Stimulated activated CD4-positive, alpha-beta T cell treated with anti-CD3 and anti-CD28 coated beads, TNF-alpha, amount 100 ng/mL, for 4 hours (primary cell): ENCODE results near the gene CDK5RAP2.

ENCODE experiments used
- DNase-seq, 3 experiments: peaks; one replicate each; pipeline ENCODE4 v3.0.0-alpha.2; 2020; ENCODE audit warnings: low read depth in 3 of 3

The CDK5RAP2 gene

GRCh38 chr9:120360046-120360445 lies 219.9 kb downstream of the CDK5RAP2 start:
- no peak for DNase-seq

DNA sequence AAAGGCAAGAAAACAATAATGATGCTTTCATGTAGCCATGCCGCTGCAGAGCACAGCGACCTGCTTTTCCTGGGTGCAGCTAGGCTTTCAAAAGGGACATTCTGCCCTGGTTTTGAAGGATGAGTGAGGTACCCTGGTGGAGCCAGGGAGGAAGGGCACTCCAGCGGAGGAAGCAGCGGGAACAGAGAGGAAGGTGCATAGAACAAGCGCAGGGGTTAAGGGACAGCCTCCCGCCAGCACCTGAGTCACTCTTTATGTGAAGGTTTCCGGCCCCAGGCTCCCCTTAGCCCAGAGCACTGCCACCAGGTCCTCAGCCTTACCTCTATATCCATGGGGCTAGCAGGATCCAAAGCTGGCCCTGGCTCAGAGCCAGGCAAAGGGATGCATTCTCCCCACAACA lies 221.1 kb downstream of the CDK5RAP2 start:
- DNase-seq: no peak

GRCh38 chr9:120353506-120353905 lies 226.5 kb downstream of the CDK5RAP2 start:
- no peak for DNase-seq

- DNase-seq: no peak
These were observed 228.9 kb downstream of the CDK5RAP2 start for GRCh38 chr9:120351106-120351505.

DNA sequence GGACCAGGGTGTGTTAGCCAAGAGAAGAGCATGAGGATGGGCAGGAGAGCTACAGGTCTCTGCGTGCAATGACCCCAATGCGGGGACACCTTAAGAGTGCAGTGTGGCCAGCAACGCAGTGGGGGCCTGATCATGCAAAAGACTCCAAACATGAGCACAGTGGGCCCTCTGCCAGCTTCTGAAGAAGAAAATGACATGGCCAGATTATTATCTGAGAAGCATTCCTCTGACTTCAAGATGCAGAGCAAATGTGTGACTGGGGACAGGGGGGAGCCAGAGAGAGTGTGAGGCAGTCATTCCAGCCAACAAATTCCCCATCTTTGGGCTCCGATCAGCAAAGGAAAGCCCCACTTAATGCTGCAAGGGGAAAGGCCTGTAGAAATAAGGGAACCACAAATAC lies 229.4 kb downstream of the CDK5RAP2 start:
- no peak for DNase-seq

DNA sequence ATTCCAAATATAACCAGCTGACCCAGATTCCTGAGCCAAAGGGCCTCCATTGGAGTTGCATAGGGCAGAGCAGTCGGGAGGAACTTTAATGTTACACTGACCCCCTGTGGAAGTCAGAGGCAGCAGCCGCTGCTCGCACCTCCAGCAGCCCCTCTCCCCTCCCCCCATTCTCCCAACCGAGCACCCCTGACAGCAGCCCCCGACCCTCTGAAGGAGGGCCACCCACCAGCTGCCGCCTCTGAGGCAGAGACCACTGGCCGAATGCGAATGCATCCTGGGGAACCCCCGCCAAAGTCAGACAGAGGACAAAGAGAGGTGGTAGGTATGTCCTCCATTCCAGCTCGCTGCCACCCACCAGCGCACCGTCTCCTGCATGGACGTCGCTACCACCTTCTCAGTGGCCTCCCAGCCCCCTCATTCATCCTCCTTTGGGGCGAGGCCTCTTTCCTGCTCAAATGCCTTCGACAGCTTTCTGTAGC lies 231.0 kb downstream of the CDK5RAP2 start:
- no peak for DNase-seq

DNA sequence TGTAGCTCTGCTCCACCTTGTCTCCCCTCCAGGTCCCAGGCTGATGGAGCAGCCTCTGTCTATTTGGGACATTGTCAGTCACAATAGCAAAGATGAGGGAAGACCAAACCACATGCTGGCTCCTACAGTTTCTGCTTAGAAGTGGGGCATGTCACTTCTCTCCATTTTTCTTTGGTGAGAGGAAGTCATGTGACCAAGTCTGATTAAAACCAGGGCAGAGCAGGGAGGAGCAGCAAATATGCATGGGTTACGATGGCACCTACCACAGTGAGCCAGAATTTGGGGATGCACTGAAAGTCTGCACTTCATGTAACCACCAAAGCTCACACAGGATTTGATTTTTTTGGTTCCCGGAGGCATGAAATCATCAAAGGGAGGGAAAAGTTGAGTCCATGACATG lies 234.6 kb downstream of the CDK5RAP2 start:
- DNase-seq: no peak

DNA sequence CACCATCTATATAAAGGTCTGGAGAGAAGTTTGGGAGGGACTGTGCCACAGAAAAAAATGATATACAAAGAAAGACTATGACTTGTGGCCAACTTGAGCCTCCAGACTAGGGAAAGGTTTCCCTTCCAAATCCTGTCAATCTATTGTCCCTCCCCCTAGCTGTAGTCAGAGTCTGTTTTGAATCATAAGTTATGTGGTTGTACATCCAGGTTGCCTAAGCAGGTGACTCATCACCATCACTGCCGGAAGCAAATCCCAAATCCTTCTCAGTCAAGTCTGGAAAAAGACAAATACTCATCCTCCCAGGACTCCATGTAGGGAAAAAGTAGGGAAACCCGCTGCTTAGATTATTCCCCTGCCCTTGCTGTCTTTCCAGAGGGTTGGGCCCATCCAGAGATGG lies 235.7 kb downstream of the CDK5RAP2 start:
- DNase-seq: no peak

GRCh38 chr9:120343416-120343815 lies 236.6 kb downstream of the CDK5RAP2 start:
- no peak for DNase-seq
